ENCODE measurements around the gene ZNF335.
"Not testable (repeated sequence)": the region's sequence is repeated elsewhere in the genome, so short reads cannot be mapped to it uniquely, and the experiment has no call there.

Gene ZNF335

GRCh38 chr20:45957021-45957941 is 14.7 kb downstream of the ZNF335 start (continued):
- TF ChIP-seq PATZ1 (CRISPR knock-in tag; IDR thresholded peaks at IDR 0.05; ENCODE audit: borderline replicate concordance) (no peak), ZFP30 (CRISPR knock-in tag; IDR thresholded peaks at IDR 0.05) (no peak)

GRCh38 chr20:45956326-45956725 is 15.7 kb downstream of the ZNF335 start:
- not testable (repeated sequence) for ATAC-seq

GRCh38 chr20:45953672-45954071 is 18.3 kb downstream of the ZNF335 start:
- TF ChIP-seq TOX (CRISPR knock-in tag; IDR thresholded peaks at IDR 0.05; ENCODE audit: borderline replicate concordance): no peak
- TF ChIP-seq TSHZ2 (CRISPR knock-in tag; IDR thresholded peaks at IDR 0.05): no peak
- TF ChIP-seq ISL1 (CRISPR knock-in tag; IDR thresholded peaks at IDR 0.05): no peak
- TF ChIP-seq ARNTL (CRISPR knock-in tag; IDR thresholded peaks at IDR 0.05; ENCODE audit: borderline replicate concordance, low read depth): no peak
- ATAC-seq: no peak

GRCh38 chr20:45952861-45953260 is 19.1 kb downstream of the ZNF335 start:
- ATAC-seq: no peak
- TF ChIP-seq POU6F1 (CRISPR knock-in tag; IDR thresholded peaks at IDR 0.05; ENCODE audit: borderline replicate concordance, low read depth): no peak

- ATAC-seq: no peak
- TF ChIP-seq OSR1 (CRISPR knock-in tag; IDR thresholded peaks at IDR 0.05): no peak
- TF ChIP-seq TCF4 (CRISPR knock-in tag; IDR thresholded peaks at IDR 0.05; ENCODE audit: borderline replicate concordance): no peak
- no peak for TF ChIP-seq ZNF565 (CRISPR knock-in tag; conservative IDR thresholded peaks at IDR 0.05; ENCODE audit: low read depth)
- no peak for TF ChIP-seq TSHZ2 (CRISPR knock-in tag; IDR thresholded peaks at IDR 0.05)
- TF ChIP-seq CREB5 (CRISPR knock-in tag; IDR thresholded peaks at IDR 0.05; ENCODE audit: low read depth): no peak
- no peak for TF ChIP-seq ZNF70 (CRISPR knock-in tag; IDR thresholded peaks at IDR 0.05)
- no peak for TF ChIP-seq CSRNP3 (CRISPR knock-in tag; IDR thresholded peaks at IDR 0.05)
Measured at GRCh38 chr20:45951925-45952834, 19.8 kb downstream of the ZNF335 start.
